ENCODE data around the gene TRIM62.

The TRIM62 gene

GRCh38 chr1:33180226-33180910 is 1.5 kb downstream of the TRIM62 start:
- DNase-seq = no peak

GRCh38 chr1:33178836-33179439 is 2.9 kb downstream of the TRIM62 start:
- DNase-seq = no peak

GRCh38 chr1:33177996-33178540 is 3.8 kb downstream of the TRIM62 start:
- DNase-seq = no peak

GRCh38 chr1:33176887-33177286 is 5.0 kb downstream of the TRIM62 start:
- no peak for DNase-seq

GRCh38 chr1:33176362-33176850 is 5.4 kb downstream of the TRIM62 start:
- no peak for DNase-seq

GRCh38 chr1:33175865-33176264 is 6.0 kb downstream of the TRIM62 start:
- DNase-seq = no peak

- DNase-seq = no peak
Observed at GRCh38 chr1:33173091-33173490, 8.8 kb downstream of the TRIM62 start.

- DNase-seq = no peak
Observed at GRCh38 chr1:33171977-33172813, 9.6 kb downstream of the TRIM62 start.

GRCh38 chr1:33170351-33171274 is 11.2 kb downstream of the TRIM62 start:
- DNase-seq = no peak

GRCh38 chr1:33169290-33170055 is 12.4 kb downstream of the TRIM62 start:
- no peak for DNase-seq

GRCh38 chr1:33168556-33169289 is 13.1 kb downstream of the TRIM62 start:
- DNase-seq = no peak

- no peak for DNase-seq
Observed at GRCh38 chr1:33167650-33168447, 14.0 kb downstream of the TRIM62 start.

- DNase-seq = no peak
Observed at GRCh38 chr1:33165809-33166208, 16.0 kb downstream of the TRIM62 start.

- no peak for DNase-seq
Observed at GRCh38 chr1:33165209-33165608, 16.6 kb downstream of the TRIM62 start.

GRCh38 chr1:33163621-33164519 is 18.0 kb downstream of the TRIM62 start:
- no peak for DNase-seq

GRCh38 chr1:33162141-33162540 is 19.7 kb downstream of the TRIM62 start:
- no peak for DNase-seq

GRCh38 chr1:33161061-33161681 is 20.7 kb downstream of the TRIM62 start:
- DNase-seq = no peak

GRCh38 chr1:33159577-33159976 is 22.3 kb downstream of the TRIM62 start:
- DNase-seq = no peak
